ENCODE results near the gene SYNC.

The SYNC gene

DNA sequence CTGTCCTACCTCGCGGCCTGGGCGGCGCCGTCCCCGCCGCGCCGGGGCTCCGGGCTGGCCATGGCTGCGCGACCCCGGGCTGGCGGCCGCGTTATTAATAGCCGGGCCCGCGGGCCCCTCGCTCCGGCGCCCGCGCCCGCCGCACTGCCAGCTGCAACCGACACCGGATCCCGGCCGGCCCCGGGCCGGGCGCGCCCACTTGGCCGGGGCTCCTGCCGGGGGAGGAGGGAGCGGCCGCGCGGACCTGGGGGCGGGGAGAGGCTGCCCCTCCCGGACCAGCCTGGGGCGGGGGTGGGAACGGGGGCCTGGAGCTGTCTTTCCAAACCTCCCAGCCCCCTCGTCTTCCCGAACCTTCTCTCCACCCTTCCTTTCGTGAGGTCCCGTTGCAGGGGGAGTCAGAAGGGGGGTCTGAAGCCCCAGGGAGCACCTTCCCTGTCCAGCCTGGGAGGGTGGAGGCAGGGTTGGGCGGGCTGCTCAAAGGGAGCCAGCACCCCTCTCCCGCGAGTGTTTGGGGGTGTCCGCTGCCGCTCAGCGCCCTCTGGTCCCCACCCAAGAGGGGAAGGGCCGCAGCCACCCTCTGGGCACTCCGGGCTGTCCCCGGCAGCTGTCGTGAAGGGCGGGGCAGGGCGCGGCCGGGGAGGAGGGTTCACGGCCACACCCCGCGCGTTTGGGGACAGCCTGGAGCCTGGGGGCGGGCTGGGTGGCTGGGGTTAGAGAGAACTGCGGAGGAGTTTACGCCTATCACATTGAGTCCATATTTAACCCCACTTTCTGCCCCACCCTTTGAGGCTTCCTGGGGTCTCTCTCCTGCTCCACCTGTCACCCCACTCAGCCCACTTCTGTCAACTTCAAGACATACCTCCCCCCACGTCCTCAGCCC lies at the start of gene SYNC:
Gene SYNC (minus strand): TSS at position 172 of the 880 bp plus-strand sequence. CDS start 110 bp downstream, at position 62.
- no peak for DNase-seq

DNA sequence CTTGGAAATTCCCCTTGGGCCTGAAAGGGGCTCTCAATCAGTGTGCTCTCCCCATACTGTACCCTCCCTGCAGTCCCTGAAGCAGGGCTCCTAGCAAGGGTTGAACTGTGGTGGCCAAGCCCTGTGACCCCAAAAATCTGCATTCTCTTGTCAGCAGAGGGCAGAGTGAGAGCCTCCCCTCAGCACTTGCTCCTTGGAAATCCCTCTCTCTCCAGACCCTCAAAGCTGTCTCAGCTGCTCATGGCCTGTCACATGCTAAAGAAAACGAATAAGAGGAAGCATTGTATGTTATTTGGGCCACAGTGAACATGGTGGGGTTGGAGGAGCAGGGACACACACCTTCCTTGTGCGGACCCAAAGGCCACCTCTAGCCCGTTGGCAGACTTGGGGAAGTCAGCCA lies 47.2 kb upstream of the SYNC start:
- no peak for DNase-seq

DNA sequence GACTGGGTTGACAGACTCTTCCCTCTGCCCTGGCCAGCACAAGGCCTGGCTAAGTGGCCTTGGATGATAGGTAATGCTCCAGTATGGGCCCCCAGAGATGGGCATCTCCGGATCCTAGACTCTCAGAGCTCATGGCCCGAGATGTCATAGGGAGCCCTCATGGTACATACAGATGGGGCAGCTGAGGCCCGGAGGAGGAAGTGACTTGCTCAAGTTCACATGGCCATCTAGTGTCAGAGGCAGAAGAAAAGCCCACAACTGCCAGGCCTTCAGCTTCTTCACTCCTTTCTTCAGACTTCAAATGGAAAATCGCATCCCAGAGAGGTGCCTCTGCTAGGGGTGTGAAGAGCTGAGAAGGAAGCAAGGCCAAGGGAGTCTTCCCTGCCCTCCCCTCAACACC lies 46.8 kb upstream of the SYNC start:
- no peak for DNase-seq

DNA sequence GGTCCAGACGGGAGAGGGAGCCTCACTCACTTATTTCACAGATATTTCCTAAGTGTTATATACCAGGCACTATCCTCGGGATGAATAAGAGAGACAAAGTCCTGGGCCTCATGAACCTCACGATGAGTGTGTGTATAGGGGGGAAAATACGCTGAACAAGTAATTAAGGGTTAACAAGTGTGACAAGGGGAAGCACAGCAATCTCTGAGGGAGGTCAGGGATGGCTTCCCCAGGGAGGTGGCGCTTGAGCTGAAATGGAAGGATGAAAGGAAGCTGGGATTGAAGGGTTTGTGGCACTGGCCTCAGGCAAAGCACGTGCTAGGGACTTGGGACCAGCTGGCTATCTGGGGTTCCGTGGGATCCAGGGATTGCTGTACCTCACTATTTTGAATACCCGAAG lies 46.4 kb upstream of the SYNC start:
- no peak for DNase-seq

DNA sequence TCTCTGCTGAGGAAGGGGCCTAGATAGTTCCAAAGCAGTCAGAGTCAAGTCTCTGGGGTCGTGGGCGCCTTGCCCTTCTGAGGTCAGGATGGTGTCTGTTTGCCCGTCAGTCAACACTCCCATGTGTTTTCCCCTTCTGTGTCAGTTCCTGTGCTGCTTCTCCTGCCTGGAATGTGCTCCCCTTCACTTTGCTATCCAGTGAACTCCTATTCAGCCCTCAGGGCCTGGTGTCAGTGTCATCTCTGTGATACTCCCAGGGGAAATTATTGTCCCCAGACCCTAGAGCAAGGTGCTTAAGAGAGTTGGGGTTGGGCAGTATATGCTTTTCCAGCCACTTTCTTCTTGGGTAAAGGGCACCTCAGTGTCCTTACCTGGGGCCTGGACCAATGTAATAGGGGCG lies 45.8 kb upstream of the SYNC start:
- no peak for DNase-seq

DNA sequence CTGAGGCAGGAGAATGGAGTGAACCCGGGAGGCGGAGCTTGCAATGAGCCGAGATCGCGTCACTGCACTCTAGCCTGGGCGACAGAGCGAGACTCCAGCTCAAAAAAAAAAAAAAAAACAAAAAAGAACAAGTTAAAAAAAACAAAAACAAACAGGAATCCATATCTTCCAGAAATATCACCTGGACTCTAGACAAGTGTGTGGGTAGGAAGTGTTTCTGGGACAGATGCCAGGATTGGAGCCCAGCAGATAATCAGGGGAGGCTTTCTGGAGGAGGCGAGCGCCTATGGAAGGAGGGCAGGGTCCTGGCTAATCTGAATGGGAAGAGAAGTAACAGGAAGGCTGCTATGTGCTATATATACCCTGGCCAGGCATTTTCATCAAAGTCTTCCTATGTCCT lies 43.6 kb upstream of the SYNC start:
- no peak for DNase-seq

DNA sequence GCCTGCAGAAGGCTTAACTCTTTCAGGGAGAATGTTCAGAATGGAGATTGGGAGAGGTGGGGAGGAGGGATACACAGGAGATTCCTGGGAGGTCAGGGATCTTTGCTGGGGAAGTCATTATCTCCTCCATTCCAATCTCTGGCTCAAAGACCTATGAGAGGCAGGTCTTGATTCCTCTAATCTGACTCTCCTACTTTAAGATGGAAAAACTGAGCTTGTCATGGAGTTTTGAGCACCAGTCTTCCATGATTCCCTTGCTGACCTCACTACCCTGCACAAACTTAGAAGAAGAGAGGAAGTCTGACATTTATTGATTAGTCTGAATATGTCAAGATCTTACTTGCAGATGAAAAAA lies 41.5 kb upstream of the SYNC start:
- DNase-seq, result no peak

DNA sequence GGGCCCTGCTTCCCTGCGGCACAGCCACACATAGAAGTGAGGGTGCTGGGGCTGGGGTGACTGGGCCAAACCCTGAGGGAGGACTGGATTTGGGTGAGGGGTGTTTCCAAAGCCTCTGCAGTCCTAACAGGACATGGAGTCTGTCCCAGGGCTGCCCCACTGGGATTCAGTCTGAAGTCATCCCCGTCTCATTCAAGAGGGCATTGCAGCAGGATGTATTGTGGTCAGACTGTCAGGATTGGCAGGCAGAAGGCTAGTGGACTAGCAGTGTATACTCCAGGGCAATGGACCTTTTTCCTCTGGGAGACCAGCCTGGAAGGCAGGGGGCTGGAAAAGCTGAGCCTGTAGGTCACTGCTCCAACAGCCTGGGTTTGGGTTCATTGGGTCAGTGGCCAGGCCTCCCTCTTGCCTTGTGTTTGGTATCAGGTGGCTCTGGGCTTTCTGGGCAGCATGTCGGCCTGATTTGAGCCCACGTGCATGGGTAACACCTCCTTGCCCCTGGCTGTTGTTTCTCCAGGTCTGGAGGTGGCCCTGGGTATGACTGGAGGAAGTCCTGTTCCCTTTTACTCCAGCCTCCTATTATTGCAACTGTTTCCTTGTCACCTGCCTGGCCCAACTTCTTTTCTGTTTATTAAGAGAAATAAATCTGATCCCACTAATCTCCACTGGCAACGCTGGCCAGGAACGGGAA lies 41.0 kb upstream of the SYNC start:
- DNase-seq, result no peak

DNA sequence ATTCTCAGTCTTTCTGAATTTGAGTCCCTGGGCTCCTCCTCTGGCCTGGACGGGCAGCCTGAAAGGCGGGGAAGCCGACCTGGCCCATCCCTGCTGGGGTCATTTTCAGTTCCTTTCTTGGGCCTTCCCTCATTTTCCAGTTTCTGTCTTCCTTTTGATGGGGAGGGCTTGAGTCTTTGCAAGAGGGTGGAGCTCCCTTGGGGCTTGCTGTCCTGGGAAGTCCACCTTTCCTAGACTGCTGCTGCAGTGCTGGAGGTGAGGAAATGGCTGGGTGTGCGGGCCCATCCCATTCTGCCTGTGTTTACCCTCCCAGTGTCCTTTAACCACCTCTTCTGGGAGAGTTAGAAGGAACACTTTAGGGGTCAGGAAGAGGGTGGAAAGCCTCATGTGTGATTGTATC lies 40.4 kb upstream of the SYNC start:
- DNase-seq, result no peak

DNA sequence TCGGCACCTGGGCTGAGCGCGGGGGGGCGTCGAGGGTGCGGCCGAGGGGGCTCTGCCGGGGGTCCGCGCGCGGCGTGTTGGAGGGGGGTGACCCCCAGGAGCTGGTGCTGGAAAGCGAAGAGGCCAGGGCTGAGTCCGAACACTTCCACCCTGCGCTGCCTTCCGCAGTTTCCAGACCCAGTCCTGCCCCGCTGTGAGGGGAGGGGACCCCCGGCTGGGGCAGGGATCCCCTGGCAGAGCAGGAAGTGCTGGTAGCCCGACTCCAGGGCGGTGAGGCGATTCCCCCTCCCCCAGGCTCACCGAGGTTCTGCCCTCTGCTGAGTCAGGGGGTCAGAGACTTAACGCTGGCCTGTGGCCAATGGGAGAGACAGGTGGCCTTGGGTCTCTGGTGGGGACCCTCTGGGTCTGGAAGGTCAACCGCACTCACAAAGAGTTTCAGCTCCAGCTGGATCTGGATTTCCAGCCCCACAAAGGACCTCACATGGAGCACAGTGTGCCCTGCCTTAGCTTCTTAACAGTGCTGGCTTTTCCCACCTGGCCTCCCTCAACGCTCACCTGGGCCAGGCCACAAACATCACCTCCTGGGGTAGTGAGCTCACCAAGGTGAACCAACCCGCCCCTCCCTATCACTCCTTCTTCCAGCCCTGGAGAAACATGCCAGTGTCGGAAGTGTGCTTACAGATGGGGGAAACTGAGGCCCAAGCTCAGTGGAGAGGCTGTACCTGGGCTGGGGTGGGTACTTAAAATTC lies 39.8 kb upstream of the SYNC start:
- DNase-seq, result no peak

DNA sequence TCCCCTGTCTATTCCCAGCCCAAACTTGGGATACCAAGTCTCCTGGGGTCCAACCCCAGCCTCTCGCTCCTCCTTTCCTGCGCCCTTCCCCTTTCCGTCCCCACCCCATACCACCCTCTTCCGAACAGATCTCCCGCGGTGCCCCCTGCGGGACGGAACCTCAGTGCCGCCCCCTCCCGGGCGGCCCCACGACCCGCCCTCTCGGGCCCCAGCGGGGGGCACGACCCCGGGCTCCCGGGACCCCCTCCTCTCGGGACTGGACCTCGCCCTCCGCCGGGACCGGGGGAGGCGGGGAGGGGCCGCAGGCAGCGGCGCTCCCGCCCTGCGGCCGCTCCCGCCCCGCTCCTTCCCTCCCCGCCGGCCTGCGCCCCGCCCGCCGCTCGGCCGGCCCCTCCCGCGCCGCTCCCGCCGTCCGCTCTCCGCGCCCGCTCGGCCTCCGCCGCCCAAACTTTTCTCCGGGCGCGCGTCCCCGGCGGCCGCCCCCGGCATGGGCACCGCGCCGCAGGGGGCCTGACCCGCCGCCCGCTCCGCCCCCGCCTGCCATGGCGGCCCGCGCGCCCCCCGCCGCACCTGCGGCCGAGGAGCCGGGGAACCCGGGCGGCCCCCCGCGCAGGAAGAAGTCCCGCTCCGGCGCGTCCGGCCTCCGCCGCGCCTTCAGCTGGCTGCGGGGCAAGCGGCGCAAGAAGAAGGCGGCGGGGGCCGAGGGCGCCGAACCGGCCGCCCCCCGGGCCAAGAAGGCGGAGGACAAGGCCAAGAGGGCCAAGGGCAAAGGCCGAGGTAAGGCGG lies 39.0 kb upstream of the SYNC start:
- no peak for DNase-seq

DNA sequence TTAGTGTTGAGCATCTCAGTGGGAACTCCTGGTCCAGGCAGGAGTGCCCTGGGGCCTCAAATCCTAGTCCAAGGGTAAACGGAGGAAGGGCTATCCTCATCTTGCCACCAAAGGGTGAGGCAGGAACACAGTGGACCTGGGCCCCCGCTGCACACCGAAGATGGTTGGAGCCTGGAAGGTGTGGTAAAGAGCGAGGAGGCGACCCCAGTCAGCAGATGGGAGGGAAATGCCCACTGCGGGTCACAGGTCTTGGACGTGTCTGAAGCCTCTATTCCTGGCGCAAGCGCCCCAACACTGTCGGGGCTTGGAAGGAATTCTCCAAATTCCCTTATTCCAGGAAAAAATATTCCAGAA lies 38.5 kb upstream of the SYNC start:
- no peak for DNase-seq

DNA sequence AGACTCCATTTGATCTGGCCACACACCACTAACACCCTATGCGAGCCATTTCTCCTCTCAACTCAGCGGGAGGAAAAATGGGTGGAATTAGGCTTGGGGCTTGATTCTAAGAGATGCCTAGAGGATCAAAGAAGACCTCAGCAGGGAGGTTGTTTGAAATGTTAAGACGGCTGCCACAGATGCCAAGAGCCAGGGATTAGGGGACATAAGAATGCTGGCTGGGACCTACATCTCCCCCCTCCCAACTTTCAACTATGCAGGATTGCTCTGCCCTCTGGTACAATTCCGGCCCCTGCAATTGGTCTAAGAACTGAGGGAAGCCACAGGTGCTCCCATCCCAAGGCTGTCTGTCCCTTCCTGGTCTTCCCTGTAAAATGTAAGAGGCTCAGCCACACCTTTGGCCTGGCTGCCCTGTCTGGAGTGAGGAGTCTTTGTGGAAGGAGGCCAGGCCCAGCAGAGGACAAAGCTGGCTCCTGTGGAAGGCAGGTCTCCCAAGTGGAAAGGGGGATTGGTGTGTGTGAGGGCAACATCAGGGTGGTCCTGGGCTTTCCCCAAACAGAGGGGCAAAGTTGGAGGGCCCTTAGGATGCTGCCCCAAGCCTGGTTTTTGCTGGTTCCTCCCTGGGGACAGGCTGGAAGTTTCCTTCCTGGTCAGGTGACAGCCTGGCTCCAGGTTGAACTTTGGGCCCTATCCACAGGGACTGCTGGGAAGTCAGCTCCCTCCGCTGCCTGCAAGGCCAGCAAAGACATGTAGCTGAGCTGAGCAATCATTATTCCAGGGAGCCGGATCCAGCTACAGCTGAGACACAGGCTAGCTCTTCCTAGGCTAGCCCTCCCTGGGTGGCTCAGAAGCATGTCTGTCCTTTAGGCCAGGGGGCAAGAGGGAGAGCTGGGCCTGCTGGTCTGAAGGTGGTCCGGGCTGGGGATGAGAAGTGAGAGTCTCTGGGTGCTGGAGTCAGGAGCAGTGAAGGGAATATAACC lies 34.5 kb upstream of the SYNC start:
- DNase-seq, result no peak

DNA sequence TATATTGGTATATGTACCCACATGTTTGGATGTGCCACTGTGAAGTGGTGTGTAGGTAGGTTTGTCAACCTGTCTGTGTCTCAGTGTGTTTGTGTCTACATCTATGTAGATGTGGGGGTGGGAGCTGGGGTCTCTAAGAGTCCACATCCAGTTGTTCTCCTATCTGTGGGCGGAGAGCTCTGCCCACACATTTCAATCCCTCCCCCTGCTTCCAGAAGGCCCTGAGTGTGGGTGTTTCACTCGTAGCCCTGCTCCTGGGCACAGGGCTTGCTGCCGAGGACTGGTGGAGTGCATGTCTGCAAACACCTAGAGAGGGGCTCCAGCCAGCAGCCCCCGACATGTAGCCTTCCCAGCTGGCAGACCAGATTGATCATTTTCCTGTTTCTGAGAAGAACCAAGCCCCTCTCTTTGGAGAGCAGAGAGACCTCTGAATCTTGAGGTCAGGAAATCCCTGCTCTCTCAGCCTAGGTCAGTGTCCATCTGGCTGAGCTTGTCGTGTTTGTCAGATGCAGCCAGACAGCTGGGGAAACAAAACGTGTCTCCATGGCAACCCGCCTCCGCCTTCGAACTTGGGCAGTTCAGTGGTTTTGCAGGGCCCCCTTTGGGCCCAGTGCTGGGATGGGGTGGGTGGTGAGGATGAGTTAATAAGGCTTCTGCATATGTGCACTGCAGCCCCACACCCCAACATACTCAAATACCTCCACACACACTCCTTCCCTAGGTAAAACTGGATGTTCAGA lies 31.2 kb upstream of the SYNC start:
- no peak for DNase-seq

DNA sequence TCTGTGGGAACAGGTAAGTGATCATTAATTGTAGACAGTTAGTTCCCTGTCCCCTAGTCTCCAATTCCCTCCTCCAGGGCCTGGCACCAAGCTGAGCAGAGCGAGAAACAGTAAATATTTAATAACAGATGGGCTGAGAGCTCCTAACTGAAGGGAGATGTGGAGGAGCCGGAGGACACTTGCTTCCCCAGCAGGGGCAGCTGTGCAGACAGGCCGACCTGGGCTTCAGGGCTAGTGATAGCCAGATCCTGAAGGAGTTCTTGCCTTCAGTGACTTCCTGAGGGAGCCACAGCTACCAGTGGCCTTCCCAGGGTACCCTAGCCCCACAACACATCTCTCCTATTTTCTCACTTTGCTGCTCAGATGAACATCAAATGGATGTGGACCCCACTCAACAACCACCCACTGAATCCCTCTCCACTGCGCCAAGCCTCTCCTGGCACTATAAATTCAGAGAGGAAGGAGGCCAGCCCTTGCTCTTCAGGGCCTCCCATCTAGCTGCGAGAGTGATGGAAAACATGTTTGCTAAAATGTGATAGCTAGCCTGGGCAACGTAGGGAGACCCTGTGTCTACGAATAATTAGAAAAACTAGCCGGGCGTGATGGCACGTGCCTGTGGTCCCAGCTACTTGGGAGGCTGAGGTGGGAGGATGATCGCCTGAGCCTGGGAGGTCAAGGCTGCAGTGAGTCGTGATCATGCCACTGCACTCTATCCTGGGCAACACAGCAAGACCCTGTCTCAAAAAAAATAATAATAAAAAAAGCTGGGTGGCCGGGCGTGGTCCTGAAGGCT lies 26.9 kb upstream of the SYNC start:
- DNase-seq, result no peak

DNA sequence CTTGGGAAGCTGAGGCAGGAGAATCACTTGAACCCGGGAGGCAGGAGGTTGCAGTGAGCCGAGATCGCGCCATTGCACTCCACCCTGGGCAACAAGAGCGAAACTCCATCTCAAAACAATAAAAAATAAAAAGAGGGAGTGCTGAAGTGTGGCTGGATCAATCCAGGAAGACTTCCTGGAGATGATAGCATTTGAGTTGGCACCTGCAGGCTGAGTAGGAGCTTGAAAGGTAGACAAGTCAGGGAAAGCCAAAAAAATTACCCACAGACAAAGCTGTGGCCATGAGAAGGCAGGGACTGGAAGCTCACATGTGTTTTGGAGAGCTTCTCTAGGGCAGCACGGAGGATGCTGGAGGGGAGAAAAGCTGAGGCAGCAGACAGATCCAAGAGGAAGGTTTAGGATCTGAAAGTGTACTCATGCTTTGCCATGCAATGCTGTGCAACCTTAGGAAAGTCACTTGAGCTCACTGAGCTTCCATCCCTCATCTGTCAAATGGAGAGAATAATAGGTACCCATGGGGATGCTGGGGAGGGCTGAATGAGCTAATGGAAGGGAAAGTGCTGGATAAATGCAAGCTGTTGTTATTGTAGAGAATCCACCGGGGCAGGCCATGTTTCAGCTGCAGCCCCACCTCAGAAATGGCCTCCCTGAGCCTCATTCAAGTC lies 26.0 kb upstream of the SYNC start:
- no peak for DNase-seq

DNA sequence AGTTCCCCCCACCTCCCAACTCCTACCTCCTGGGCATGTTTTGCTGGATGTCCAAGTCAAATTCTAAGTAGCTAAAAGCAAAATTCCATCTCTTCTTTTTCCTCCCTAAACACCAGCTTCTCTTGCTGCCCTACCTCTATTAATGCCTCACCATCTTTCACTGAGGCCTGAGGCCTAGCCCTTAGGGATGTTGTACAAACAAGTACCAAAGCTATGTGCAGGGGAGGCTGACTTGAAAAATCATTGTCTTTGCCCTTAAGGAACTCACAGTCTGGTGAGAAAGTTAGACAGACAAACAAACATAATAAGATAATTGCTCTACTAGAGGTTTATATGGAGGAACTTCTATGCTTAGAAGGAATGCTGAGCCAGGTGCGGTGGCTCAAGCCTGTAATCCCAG lies 25.3 kb upstream of the SYNC start:
- no peak for DNase-seq

DNA sequence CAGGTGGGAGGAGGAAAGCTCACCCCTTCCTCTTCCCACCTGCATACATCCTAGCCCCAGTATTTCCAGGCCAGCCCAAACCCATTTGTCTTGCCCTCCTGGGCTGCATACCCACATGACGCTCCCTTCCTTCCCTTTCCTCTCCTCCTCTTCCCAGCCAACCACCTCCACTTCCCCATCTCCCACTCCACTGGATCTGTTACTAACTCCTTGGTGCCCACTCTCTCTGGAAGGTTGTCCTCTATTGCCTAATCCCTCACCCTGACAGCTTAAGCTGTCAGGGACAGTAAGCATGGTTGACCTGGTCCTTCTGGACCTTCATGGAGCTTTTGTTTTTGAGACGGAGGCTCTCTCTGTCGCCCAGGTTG lies 23.0 kb upstream of the SYNC start:
- no peak for DNase-seq

DNA sequence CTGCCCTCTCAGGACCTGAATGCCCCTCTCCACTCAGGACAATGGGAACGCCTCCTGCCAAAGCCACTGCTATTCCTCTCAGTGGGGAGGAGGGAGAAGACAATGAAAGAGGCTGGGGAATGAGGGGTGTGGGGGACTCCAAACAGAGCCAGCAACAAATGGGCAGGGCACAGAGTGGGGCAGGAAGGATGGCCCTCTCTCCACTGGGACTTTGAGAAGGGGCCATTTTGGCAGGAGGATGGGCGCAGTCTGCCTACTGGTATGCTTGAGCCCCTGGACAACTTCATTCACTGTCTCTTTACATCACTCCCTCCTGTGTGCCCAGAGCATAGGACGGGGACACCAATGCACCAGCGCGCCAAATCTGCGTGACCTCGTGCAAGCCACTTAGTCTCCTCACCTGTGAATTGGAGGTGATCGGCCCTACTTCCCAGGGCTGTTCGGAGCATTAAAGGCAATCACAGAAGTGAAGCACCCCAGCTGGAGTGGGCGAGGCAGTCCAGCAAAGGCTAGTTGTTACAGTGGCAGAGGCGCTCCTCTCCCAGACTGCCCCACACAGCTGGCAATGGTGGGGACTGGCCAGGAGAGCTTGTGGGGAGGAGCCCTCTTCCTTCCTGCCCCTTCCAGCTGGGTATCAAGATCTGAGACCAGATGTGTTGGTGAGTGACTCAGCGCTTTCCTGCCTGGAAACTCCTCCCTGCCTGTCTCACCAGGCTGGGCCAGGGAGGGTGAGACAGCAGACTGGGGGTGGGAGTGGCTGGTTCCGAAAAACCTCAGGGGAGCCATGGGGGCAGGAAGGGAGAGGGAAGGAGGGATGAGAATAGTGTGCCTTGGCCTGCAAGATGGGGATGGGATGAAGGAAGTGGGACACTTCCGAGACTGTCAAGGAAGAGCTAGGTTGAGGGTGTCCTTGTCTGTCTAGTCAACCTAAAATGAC lies 22.4 kb upstream of the SYNC start:
- DNase-seq, result peak; percentile 71
